Hepatocyte (in vitro differentiated cells): ENCODE measurements around the gene SSBP3. TPM values are rescaled to one million over a fixed set of nuclear protein-coding genes. Genes with fewer than 3 reads are reported as not detected.

Source experiments
- DNase-seq: peaks from one replicate; pipeline ENCODE4 v3.0.0-alpha.2; 2016; ENCODE audit warnings: low spot score
- H2AFZ ChIP-seq: fragments of 200-600 bp; sonication (generic); 2 replicates; pipeline ENCODE4 v1.6.0; 2016; ENCODE audit warnings: antibody characterized with exemption, mild to moderate bottlenecking
- H3K27ac ChIP-seq: fragments of 200-600 bp; sonication (generic); 2 replicates; pipeline ENCODE4 v1.5.1; 2016; ENCODE audit warnings: mild to moderate bottlenecking
- H3K27me3 ChIP-seq: fragments of 200-600 bp; sonication (generic); 2 replicates; pipeline ENCODE4 v1.6.1; 2016
- H3K36me3 ChIP-seq: fragments of 200-600 bp; sonication (generic); replicated peaks from 2 replicates; pipeline ENCODE4 v1.5.1; 2016; ENCODE audit warnings: low read depth; ENCODE audit not compliant: insufficient read depth
- H3K4me1 ChIP-seq: fragments of 200-600 bp; sonication (generic); 2 replicates; pipeline ENCODE4 v1.5.1; 2016; ENCODE audit warnings: mild to moderate bottlenecking, moderate library complexity; ENCODE audit not compliant: insufficient read depth
- H3K4me2 ChIP-seq: fragments of 200-600 bp; sonication (generic); 2 replicates; pipeline ENCODE4 v1.6.0; 2016
- H3K4me3 ChIP-seq: fragments of 200-600 bp; sonication (generic); 2 replicates; pipeline ENCODE4 v1.5.1; 2016; ENCODE audit warnings: mild to moderate bottlenecking
- H3K79me2 ChIP-seq: fragments of 200-600 bp; sonication (generic); 2 replicates; pipeline ENCODE4 v1.6.0; 2017; ENCODE audit warnings: mild to moderate bottlenecking
- H3K9me2 ChIP-seq: fragments of 200-600 bp; sonication (generic); replicated peaks from 2 replicates; pipeline ENCODE4 v1.6.0; 2017; ENCODE audit warnings: mild to moderate bottlenecking; ENCODE audit not compliant: insufficient read depth
- H3K9me3 ChIP-seq: fragments of 200-600 bp; sonication (generic); 2 replicates; pipeline ENCODE4 v1.5.1; 2016; ENCODE audit warnings: low read depth, mild to moderate bottlenecking
- H4K20me1 ChIP-seq: fragments of 200-600 bp; sonication (generic); 2 replicates; pipeline ENCODE4 v1.6.0; 2016; ENCODE audit warnings: mild to moderate bottlenecking; ENCODE audit not compliant: insufficient read depth, poor library complexity, severe bottlenecking
- EZH2 ChIP-seq: fragments of 200-600 bp; sonication (generic); IDR thresholded peaks from 2 replicates; pipeline ENCODE4 v1.6.1; 2016; ENCODE audit warnings: antibody characterized with exemption, mild to moderate bottlenecking, borderline replicate concordance
- EZH2phosphoT487 ChIP-seq: fragments of 200-600 bp; sonication (generic); IDR thresholded peaks from one replicate; pipeline ENCODE4 v1.6.1; 2018; ENCODE audit warnings: antibody characterized with exemption, mild to moderate bottlenecking, low read depth, moderate library complexity; ENCODE audit not compliant: unreplicated experiment, severe bottlenecking
- WGBS: methylation state at CpG from one replicate; pipeline ENCODE4 v1.1.6; 2016; ENCODE audit warnings: low lambda C conversion rate; ENCODE audit errors: missing lambda C conversion rate; 5-methylcytosine and 5-hydroxymethylcytosine counted together
- polyA plus RNA-seq: library from polyadenylated mRNA; unstranded; fragments of >200 nt; fragmentation: Nextera tagmentation; extraction: Ambion mirVana; gene quantifications from 2 replicates; pipeline ENCODE4 v1.2.1, GENCODE V29; 2016
- total RNA-seq: library from RNA; depleted of rRNA; stranded (reverse); fragments of >200 nt; gene quantifications from 2 replicates; pipeline ENCODE4 v1.2.3, GENCODE V29; 2014
- TF ChIP-seq, protein P1 (sequence below): fragments of 200-600 bp; sonication (generic); IDR thresholded peaks from 2 replicates; pipeline ENCODE4 v1.5.1; 2016; ENCODE audit warnings: antibody characterized with exemption, mild to moderate bottlenecking; ENCODE audit not compliant: poor library complexity

The SSBP3 gene
- total and polyA plus RNA-seq, 2 experiments from 2014 or later = 25.8 to 47.2 TPM

DNA sequence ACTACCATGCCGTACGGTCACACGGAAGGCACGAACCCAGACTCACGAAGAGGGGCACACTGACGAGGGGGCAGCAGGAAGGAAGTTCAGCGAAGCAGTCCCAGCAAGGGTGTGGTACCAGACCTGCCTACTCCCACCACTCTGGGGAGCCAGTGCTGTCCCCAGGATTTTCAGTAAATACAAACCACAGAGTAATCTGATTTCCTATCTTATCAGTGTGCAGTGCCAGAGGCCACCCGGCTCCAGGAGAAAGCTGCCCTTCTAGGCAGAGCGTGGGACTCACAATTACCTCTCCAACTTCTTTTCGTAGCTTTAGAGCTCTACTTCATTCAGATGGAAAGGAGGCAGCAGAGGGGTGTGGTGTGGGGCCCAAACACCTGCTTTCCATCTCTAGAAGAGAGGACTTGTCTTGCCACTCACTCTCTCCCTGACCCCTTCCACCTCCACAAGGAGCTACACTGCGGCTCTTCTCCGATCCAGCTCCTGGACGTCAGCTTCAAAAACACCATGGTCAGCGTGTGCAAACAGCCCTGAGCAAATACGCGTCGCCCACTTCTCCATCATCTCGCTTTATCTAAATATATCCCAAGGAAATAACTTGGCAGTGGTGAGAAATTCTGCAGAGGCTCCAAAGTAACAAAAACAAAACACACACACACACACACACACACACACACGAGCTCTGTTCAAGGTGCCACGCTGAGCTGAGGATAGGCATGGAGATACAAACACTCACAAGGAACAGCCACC lies 107.7 kb downstream of the SSBP3 start:
- no peak overlapping the region for H3K4me3 ChIP-seq
- H3K9me2 ChIP-seq = no peaks in the 10 kb centered on the region
- DNase-seq = no peak
- no peaks in the 10 kb centered on the region for H3K27me3 ChIP-seq
- peak overlapping the region; percentile 76 for H3K27ac ChIP-seq
- H3K4me1 ChIP-seq = peaks cover 44% of the 10 kb centered on the region
- H2AFZ ChIP-seq = no peak overlapping the region
- peaks cover 97% of the 10 kb centered on the region for H3K79me2 ChIP-seq
- TF ChIP-seq EZH2 (no peak), EZH2phosphoT487 (no peak)
- TF ChIP-seq, protein P1, sequence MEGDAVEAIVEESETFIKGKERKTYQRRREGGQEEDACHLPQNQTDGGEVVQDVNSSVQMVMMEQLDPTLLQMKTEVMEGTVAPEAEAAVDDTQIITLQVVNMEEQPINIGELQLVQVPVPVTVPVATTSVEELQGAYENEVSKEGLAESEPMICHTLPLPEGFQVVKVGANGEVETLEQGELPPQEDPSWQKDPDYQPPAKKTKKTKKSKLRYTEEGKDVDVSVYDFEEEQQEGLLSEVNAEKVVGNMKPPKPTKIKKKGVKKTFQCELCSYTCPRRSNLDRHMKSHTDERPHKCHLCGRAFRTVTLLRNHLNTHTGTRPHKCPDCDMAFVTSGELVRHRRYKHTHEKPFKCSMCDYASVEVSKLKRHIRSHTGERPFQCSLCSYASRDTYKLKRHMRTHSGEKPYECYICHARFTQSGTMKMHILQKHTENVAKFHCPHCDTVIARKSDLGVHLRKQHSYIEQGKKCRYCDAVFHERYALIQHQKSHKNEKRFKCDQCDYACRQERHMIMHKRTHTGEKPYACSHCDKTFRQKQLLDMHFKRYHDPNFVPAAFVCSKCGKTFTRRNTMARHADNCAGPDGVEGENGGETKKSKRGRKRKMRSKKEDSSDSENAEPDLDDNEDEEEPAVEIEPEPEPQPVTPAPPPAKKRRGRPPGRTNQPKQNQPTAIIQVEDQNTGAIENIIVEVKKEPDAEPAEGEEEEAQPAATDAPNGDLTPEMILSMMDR = no peak
- H3K4me2 ChIP-seq = peak overlapping the region; percentile 68
- H3K9me3 ChIP-seq = no peaks in the 10 kb centered on the region
- WGBS = 42% methylated on average over 20 of the region's 20 CpGs
- peaks cover 86% of the 10 kb centered on the region for H4K20me1 ChIP-seq
- H3K36me3 ChIP-seq = no peaks in the 10 kb centered on the region

DNA sequence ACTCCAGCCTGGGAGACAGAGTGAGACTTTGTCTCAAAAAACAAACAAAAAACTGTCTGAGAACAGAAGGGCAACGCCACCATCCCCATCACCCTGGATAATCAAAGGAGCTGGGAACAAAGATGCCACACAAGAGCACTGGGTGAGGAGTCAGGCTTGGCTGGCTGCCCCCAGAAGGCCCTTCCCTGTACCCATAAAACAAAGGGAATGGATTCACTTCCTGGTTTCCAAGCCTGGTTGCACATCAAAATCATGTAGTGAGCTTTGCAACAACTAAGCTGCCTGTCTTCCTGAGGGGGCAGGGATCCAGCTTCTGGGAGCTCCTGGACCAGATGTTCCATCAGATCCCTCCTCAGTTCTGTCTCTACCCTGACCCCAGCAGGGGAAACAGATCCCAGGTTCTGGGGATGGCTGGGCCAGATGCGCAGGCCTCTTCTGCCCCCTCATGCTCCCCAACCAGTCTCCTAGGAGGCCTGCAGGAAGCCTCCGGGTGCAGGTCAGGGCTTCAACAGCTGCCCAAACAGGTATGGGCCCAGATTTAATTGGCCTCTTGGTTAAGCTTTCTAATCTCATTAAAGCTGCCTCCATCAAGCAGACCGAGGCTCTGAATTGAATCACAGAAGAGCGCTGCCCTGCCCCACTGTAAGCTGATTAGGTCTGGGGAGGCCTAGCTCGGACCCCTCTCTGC lies 108.5 kb downstream of the SSBP3 start:
- H3K4me1 ChIP-seq = peaks cover 44% of the 10 kb centered on the region
- H3K36me3 ChIP-seq = no peaks in the 10 kb centered on the region
- peak overlapping the region; percentile 76 for H3K27ac ChIP-seq
- H3K4me3 ChIP-seq = no peak overlapping the region
- no peaks in the 10 kb centered on the region for H3K27me3 ChIP-seq
- no peak for DNase-seq
- H3K79me2 ChIP-seq = peaks cover 97% of the 10 kb centered on the region
- H3K9me3 ChIP-seq = no peaks in the 10 kb centered on the region
- H4K20me1 ChIP-seq = peaks cover 87% of the 10 kb centered on the region
- TF ChIP-seq EZH2phosphoT487 (no peak), EZH2 (no peak)
- TF ChIP-seq, protein P1 = no peak
- WGBS = 60% methylated on average over 6 of the region's 6 CpGs
- H3K4me2 ChIP-seq = peak overlapping the region; percentile 68
- H2AFZ ChIP-seq = no peak overlapping the region
- H3K9me2 ChIP-seq = no peaks in the 10 kb centered on the region

DNA sequence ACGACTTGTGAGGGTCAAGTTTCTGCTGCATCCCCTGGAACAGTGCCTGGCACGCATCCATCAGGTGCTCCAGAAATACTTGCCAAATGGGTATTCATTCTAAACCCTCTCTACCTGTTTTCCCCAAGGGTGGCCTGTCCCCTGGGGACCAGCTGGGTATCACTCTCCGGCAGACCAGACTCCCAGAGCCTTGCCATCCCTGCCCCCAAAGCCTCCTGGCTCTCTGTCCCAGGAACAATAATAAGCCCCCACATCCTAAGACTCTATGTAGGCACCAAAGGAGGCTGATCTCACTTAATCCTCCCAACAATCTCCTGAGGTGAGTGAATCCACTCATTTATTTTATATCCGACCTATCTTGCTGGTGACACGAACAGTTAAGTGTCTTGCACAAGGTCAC lies 109.5 kb downstream of the SSBP3 start:
- Histone ChIP-seq H3K36me3 (no peaks in the 10 kb centered on the region), H3K27me3 (no peaks in the 10 kb centered on the region), H3K79me2 (peaks cover 97% of the 10 kb centered on the region), H3K9me2 (no peaks in the 10 kb centered on the region), H3K4me2 (no peak overlapping the region), H3K27ac (no peak overlapping the region), H4K20me1 (peaks cover 89% of the 10 kb centered on the region), H2AFZ (no peak overlapping the region), H3K4me3 (no peak overlapping the region), H3K4me1 (peaks cover 52% of the 10 kb centered on the region), H3K9me3 (no peaks in the 10 kb centered on the region)
- TF ChIP-seq EZH2phosphoT487 (no peak), EZH2 (no peak)
- TF ChIP-seq, protein P1 = no peak
- 89% methylated on average over 5 of the region's 5 CpGs for WGBS
- no peak for DNase-seq
